GM23338 (cell line): ENCODE results near the gene ALOX15. TPM values are rescaled to one million over a fixed set of nuclear protein-coding genes. Genes with fewer than 3 reads are reported as not detected.

Experiments used
- ATAC-seq: fragments of 200-7000 bp; cut with Tn5 transposase; 3 replicates; pipeline ENCODE4 v1.9.1; 2020
- DNase-seq: peaks from one replicate; pipeline ENCODE4 v3.0.0-alpha.2; 2015; ENCODE audit warnings: low spot score
- H2AFZ ChIP-seq: fragments of 200-600 bp; sonication (generic); 2 replicates; pipeline ENCODE4 v1.8.0; 2016; ENCODE audit warnings: antibody characterized with exemption, mild to moderate bottlenecking, moderate library complexity
- H3F3A ChIP-seq: fragments of 200-600 bp; sonication (generic); replicated peaks from 2 replicates; pipeline ENCODE4 v1.8.0; 2017; ENCODE audit warnings: antibody characterized with exemption, mixed run types, low read depth
- H3K27ac ChIP-seq: fragments of 200-600 bp; sonication (generic); 2 replicates; pipeline ENCODE4 v1.6.1; 2016; ENCODE audit warnings: low read depth
- H3K27me3 ChIP-seq: fragments of 200-600 bp; sonication (generic); 2 replicates; pipeline ENCODE4 v1.8.0; 2016; ENCODE audit warnings: mild to moderate bottlenecking, mixed run types, moderate library complexity; ENCODE audit not compliant: insufficient read depth
- H3K36me3 ChIP-seq: fragments of 200-600 bp; sonication (generic); 2 replicates; pipeline ENCODE4 v1.8.0; 2016; ENCODE audit warnings: mild to moderate bottlenecking; ENCODE audit not compliant: insufficient read depth
- H3K4me1 ChIP-seq: fragments of 200-600 bp; sonication (generic); 2 replicates; pipeline ENCODE4 v1.8.0; 2016; ENCODE audit warnings: mild to moderate bottlenecking, moderate library complexity; ENCODE audit not compliant: insufficient read depth
- H3K4me2 ChIP-seq: fragments of 200-600 bp; sonication (generic); 2 replicates; pipeline ENCODE4 v1.7.1; 2017; ENCODE audit warnings: mixed run types
- H3K4me3 ChIP-seq: fragments of 200-600 bp; sonication (generic); 2 replicates; pipeline ENCODE4 v1.6.1; 2016; ENCODE audit warnings: mixed run types
- H3K79me2 ChIP-seq: fragments of 200-600 bp; sonication (generic); replicated peaks from 2 replicates; pipeline ENCODE4 v1.8.0; 2017; ENCODE audit warnings: mild to moderate bottlenecking; ENCODE audit not compliant: insufficient read depth
- H3K9me2 ChIP-seq: fragments of 200-600 bp; sonication (generic); 2 replicates; pipeline ENCODE4 v1.8.0; 2017; ENCODE audit not compliant: insufficient read depth
- H4K20me1 ChIP-seq: fragments of 200-600 bp; sonication (generic); replicated peaks from 2 replicates; pipeline ENCODE4 v1.8.0; 2017; ENCODE audit warnings: mild to moderate bottlenecking; ENCODE audit not compliant: insufficient read depth
- H3K27ac Mint-ChIP-seq: 2 replicates; pipeline ENCODE4 v1.8.0; 2020; ENCODE audit warnings: inconsistent platforms, mild to moderate bottlenecking, moderate library complexity, mixed read lengths
- H3K27me3 Mint-ChIP-seq: 3 replicates; pipeline ENCODE4 v1.8.0; 2022; ENCODE audit warnings: low read depth, mild to moderate bottlenecking, moderate library complexity, mixed read lengths, inconsistent platforms; ENCODE audit not compliant: insufficient read depth, poor library complexity
- H3K36me3 Mint-ChIP-seq: 3 replicates; pipeline ENCODE4 v1.8.0; 2021; ENCODE audit warnings: low read depth, mild to moderate bottlenecking, inconsistent platforms, moderate library complexity, mixed read lengths
- H3K4me1 Mint-ChIP-seq: 3 replicates; pipeline ENCODE4 v1.8.0; 2020; ENCODE audit warnings: mild to moderate bottlenecking, inconsistent platforms, mixed read lengths
- H3K4me3 Mint-ChIP-seq: 3 replicates; pipeline ENCODE4 v1.8.0; 2021; ENCODE audit warnings: moderate library complexity, mild to moderate bottlenecking, inconsistent platforms, mixed read lengths
- H3K9me3 Mint-ChIP-seq: 3 replicates; pipeline ENCODE4 v1.8.0; 2020; ENCODE audit warnings: moderate library complexity, mild to moderate bottlenecking, inconsistent platforms, mixed read lengths
- CTCF ChIP-seq, 2 experiments: fragments of 200-600 bp in 1 of 2; sonication (generic) in 1 of 2; conservative IDR thresholded peaks; 2 replicates each; pipeline versions ENCODE4 v1.5.1 to v1.6.1; 2016 to 2017; ENCODE audit warnings: antibody characterized with exemption in 2 of 2, low read depth in 2 of 2, mild to moderate bottlenecking in 2 of 2, moderate library complexity in 1 of 2
- EZH2 ChIP-seq: fragments of 200-600 bp; sonication (generic); IDR thresholded peaks from one replicate; pipeline ENCODE4 v1.8.0; 2017; ENCODE audit warnings: antibody characterized with exemption, mild to moderate bottlenecking, low read depth; ENCODE audit not compliant: unreplicated experiment
- EZH2phosphoT487 ChIP-seq: fragments of 200-600 bp; sonication (generic); IDR thresholded peaks from one replicate; pipeline ENCODE4 v1.8.1; 2018; ENCODE audit warnings: antibody characterized with exemption; ENCODE audit not compliant: unreplicated experiment
- POLR2AphosphoS5 ChIP-seq: IDR thresholded peaks from 2 replicates; pipeline ENCODE4 v1.6.1; 2016; ENCODE audit warnings: antibody characterized with exemption, low read depth
- STAT1 ChIP-seq: IDR thresholded peaks from one replicate; pipeline ENCODE4 v1.6.1; 2016; ENCODE audit warnings: antibody characterized with exemption; ENCODE audit not compliant: unreplicated experiment
- ZNF114 ChIP-seq: fragments of 250-450 bp; sonication (Bioruptor Pico); IDR thresholded peaks from 2 replicates; pipeline ENCODE4 v1.5.0; 2020; ENCODE audit warnings: mild to moderate bottlenecking, moderate library complexity
- ZNF331 ChIP-seq: fragments of 250-450 bp; sonication (Bioruptor Pico); IDR thresholded peaks from 2 replicates; pipeline ENCODE4 v1.5.0; 2020; ENCODE audit warnings: low read depth, mild to moderate bottlenecking, moderate library complexity
- ZNF462 ChIP-seq: fragments of 250-450 bp; sonication (Bioruptor Pico); IDR thresholded peaks from 2 replicates; pipeline ENCODE4 v1.5.0; 2020; ENCODE audit warnings: mild to moderate bottlenecking, moderate library complexity
- polyA plus RNA-seq: library from polyadenylated mRNA; unstranded; fragments of >200 nt; fragmentation: Nextera tagmentation; extraction: Ambion mirVana; gene quantifications from 2 replicates; pipeline ENCODE4 v1.2.1, GENCODE V29; 2016
- total RNA-seq: library from RNA; depleted of rRNA; stranded (reverse); fragments of >200 nt; shearing (Covaris generic); gene quantifications from 2 replicates; pipeline ENCODE4 v1.2.3, GENCODE V29; 2014

ALOX15 gene
- total and polyA plus RNA-seq, 2 experiments from 2014 or later: 1.2 to 1.4 TPM

- DNase-seq (no peak), ATAC-seq (no peak)
- H3K4me1 Mint-ChIP-seq: peaks cover 6% of the 10 kb centered on the region; the same call in 2 of the 3 replicates
- peaks cover 7% of the 10 kb centered on the region; the same call in 1 of the 2 replicates for H3K9me2 ChIP-seq
- H3K4me1 ChIP-seq: no peaks in the 10 kb centered on the region
- peaks cover 3% of the 10 kb centered on the region; the same call in 1 of the 3 replicates for H3K9me3 Mint-ChIP-seq
- TF ChIP-seq ZNF331 (no peak), STAT1 (no peak), EZH2 (no peak), POLR2AphosphoS5 (no peak), ZNF114 (CRISPR knock-in tag) (no peak), ZNF462 (no peak), EZH2phosphoT487 (no peak), CTCF (conservative IDR thresholded peaks at IDR 0.05; ENCODE audit: low read depth in 2 of 2) (no peak)
- no peak overlapping the region for H3K27ac ChIP-seq
- H3K4me2 ChIP-seq: no peak overlapping the region
- H2AFZ ChIP-seq: no peak overlapping the region
- H4K20me1 ChIP-seq: no peaks in the 10 kb centered on the region
- peaks cover 11% of the 10 kb centered on the region for H3K27me3 ChIP-seq
- no peak overlapping the region for H3K4me3 Mint-ChIP-seq
- H3K27me3 Mint-ChIP-seq: peaks cover 18% of the 10 kb centered on the region
- H3K79me2 ChIP-seq: no peaks in the 10 kb centered on the region
- H3F3A ChIP-seq: no peaks in the 10 kb centered on the region
- H3K27ac Mint-ChIP-seq: no peak overlapping the region
- H3K36me3 ChIP-seq: no peaks in the 10 kb centered on the region
- H3K36me3 Mint-ChIP-seq: no peaks in the 10 kb centered on the region
- no peak overlapping the region for H3K4me3 ChIP-seq
Observed at GRCh38 chr17:4648741-4649140, 7.3 kb upstream of the ALOX15 start.
